Activated CD8-positive, alpha-beta memory T cell treated with anti-CD3 and anti-CD28 coated beads for 24 hours (primary cell): ENCODE results near the gene PDGFRB.
A peak's percentile ranks its signal among the peaks of the same experiment; 100 is the strongest.

Source experiments
- DNase-seq: peaks from one replicate; pipeline ENCODE4 v3.0.0-alpha.2; 2020

The PDGFRB gene

GRCh38 chr5:150143350-150144245, 12.0 kb downstream of the PDGFRB start:
- no peak for DNase-seq

GRCh38 chr5:150142959-150143349, 12.7 kb downstream of the PDGFRB start:
- DNase-seq = no peak

- DNase-seq = no peak
These were observed 13.3 kb downstream of the PDGFRB start for GRCh38 chr5:150142185-150142958.

GRCh38 chr5:150141544-150142184, 14.0 kb downstream of the PDGFRB start:
- no peak for DNase-seq

GRCh38 chr5:150140830-150141229, 14.8 kb downstream of the PDGFRB start:
- DNase-seq = no peak

GRCh38 chr5:150139334-150139733, 16.3 kb downstream of the PDGFRB start:
- DNase-seq = no peak

GRCh38 chr5:150138551-150139265, 16.9 kb downstream of the PDGFRB start:
- DNase-seq = no peak

GRCh38 chr5:150137997-150138396, 17.6 kb downstream of the PDGFRB start:
- no peak for DNase-seq

GRCh38 chr5:150137168-150137957, 18.3 kb downstream of the PDGFRB start:
- DNase-seq = no peak

GRCh38 chr5:150136305-150137167, 19.1 kb downstream of the PDGFRB start:
- DNase-seq = no peak

- DNase-seq = no peak
These were observed 19.9 kb downstream of the PDGFRB start for GRCh38 chr5:150135557-150136304.

- DNase-seq = no peak
These were observed 21.5 kb downstream of the PDGFRB start for GRCh38 chr5:150134198-150134588.

GRCh38 chr5:150133581-150134197, 22.0 kb downstream of the PDGFRB start:
- DNase-seq = no peak

- DNase-seq = no peak
These were observed 22.9 kb downstream of the PDGFRB start for GRCh38 chr5:150132740-150133139.

GRCh38 chr5:150131978-150132694, 23.5 kb downstream of the PDGFRB start:
- no peak for DNase-seq

- DNase-seq = no peak
These were observed 24.2 kb downstream of the PDGFRB start for GRCh38 chr5:150131461-150131860.

- no peak for DNase-seq
These were observed 25.1 kb downstream of the PDGFRB start for GRCh38 chr5:150130493-150130922.

- DNase-seq = peak; percentile 77
These were observed 25.7 kb downstream of the PDGFRB start for GRCh38 chr5:150129813-150130492.
